Neural progenitor cell (in vitro differentiated cells): Measurements from ENCODE around the gene PLA2G4B. TPM values are rescaled to one million over a fixed set of nuclear protein-coding genes. Genes with fewer than 3 reads are reported as not detected.

ENCODE experiments used
- DNase-seq: peaks from one replicate; pipeline ENCODE4 v3.0.0-alpha.2; 2016; ENCODE audit warnings: low spot score
- H2AFZ ChIP-seq: fragments of 200-600 bp; sonication (generic); replicated peaks from 2 replicates; pipeline ENCODE4 v1.6.1; 2016; ENCODE audit warnings: antibody characterized with exemption
- H3F3A ChIP-seq: fragments of 200-600 bp; sonication (generic); 2 replicates; pipeline ENCODE4 v1.6.1; 2016; ENCODE audit warnings: antibody characterized with exemption, low read depth
- H3K27ac ChIP-seq: fragments of 200-600 bp; sonication (generic); 2 replicates; pipeline ENCODE4 v1.5.1; 2016; ENCODE audit warnings: mild to moderate bottlenecking
- H3K27me3 ChIP-seq: fragments of 200-600 bp; sonication (generic); 2 replicates; pipeline ENCODE4 v1.6.1; 2016; ENCODE audit warnings: mild to moderate bottlenecking, moderate library complexity
- H3K36me3 ChIP-seq: fragments of 200-600 bp; sonication (generic); 2 replicates; pipeline ENCODE4 v1.5.1; 2016
- H3K4me1 ChIP-seq: fragments of 200-600 bp; sonication (generic); 2 replicates; pipeline ENCODE4 v1.6.1; 2016; ENCODE audit warnings: mixed run types
- H3K4me2 ChIP-seq: fragments of 200-600 bp; sonication (generic); 2 replicates; pipeline ENCODE4 v1.6.1; 2016
- H3K4me3 ChIP-seq: fragments of 200-600 bp; sonication (generic); 2 replicates; pipeline ENCODE4 v1.5.1; 2016
- H3K79me2 ChIP-seq: fragments of 200-600 bp; sonication (generic); 2 replicates; pipeline ENCODE4 v1.6.1; 2016; ENCODE audit warnings: low read depth
- H3K9ac ChIP-seq: fragments of 200-600 bp; sonication (generic); 2 replicates; pipeline ENCODE4 v1.6.1; 2016
- H3K9me3 ChIP-seq: fragments of 200-600 bp; sonication (generic); 2 replicates; pipeline ENCODE4 v1.5.1; 2016; ENCODE audit warnings: low read depth
- H4K20me1 ChIP-seq: fragments of 200-600 bp; sonication (generic); 2 replicates; pipeline ENCODE4 v1.6.1; 2016; ENCODE audit warnings: low read depth
- H3K27ac Mint-ChIP-seq: 3 replicates; pipeline ENCODE4 v1.8.0; 2021; ENCODE audit warnings: mixed read lengths
- H3K27me3 Mint-ChIP-seq: 2 replicates; pipeline ENCODE4 v1.8.0; 2022; ENCODE audit warnings: low read depth, mild to moderate bottlenecking, inconsistent platforms, moderate library complexity, mixed read lengths; ENCODE audit not compliant: insufficient read depth
- H3K36me3 Mint-ChIP-seq: 3 replicates; pipeline ENCODE4 v1.8.0; 2021; ENCODE audit warnings: mixed read lengths
- H3K4me1 Mint-ChIP-seq: 3 replicates; pipeline ENCODE4 v1.8.0; 2021; ENCODE audit warnings: mixed read lengths
- H3K4me3 Mint-ChIP-seq: 3 replicates; pipeline ENCODE4 v1.8.0; 2021; ENCODE audit warnings: mild to moderate bottlenecking, moderate library complexity, mixed read lengths
- H3K9me3 Mint-ChIP-seq: 3 replicates; pipeline ENCODE4 v1.8.0; 2020; ENCODE audit warnings: mixed read lengths
- EZH2 ChIP-seq: fragments of 200-600 bp; sonication (generic); IDR thresholded peaks from 2 replicates; pipeline ENCODE4 v1.6.1; 2017; ENCODE audit warnings: antibody characterized with exemption, mild to moderate bottlenecking, moderate library complexity
- EZH2phosphoT487 ChIP-seq: fragments of 200-600 bp; sonication (generic); IDR thresholded peaks from 2 replicates; pipeline ENCODE4 v1.6.1; 2017; ENCODE audit warnings: antibody characterized with exemption
- total RNA-seq: library from RNA; depleted of rRNA; stranded (reverse); fragments of >200 nt; gene quantifications from 2 replicates; pipeline ENCODE4 v1.2.3, GENCODE V29; 2015; ENCODE audit warnings: low replicate concordance
- TF ChIP-seq, protein P1 (sequence below): fragments of 200-600 bp; sonication (generic); IDR thresholded peaks from 2 replicates; pipeline ENCODE4 v1.5.1; 2017; ENCODE audit warnings: antibody characterized with exemption, mild to moderate bottlenecking

The PLA2G4B gene
- total RNA-seq, 1 donor from 2014 or later, result 2.0 TPM

DNA sequence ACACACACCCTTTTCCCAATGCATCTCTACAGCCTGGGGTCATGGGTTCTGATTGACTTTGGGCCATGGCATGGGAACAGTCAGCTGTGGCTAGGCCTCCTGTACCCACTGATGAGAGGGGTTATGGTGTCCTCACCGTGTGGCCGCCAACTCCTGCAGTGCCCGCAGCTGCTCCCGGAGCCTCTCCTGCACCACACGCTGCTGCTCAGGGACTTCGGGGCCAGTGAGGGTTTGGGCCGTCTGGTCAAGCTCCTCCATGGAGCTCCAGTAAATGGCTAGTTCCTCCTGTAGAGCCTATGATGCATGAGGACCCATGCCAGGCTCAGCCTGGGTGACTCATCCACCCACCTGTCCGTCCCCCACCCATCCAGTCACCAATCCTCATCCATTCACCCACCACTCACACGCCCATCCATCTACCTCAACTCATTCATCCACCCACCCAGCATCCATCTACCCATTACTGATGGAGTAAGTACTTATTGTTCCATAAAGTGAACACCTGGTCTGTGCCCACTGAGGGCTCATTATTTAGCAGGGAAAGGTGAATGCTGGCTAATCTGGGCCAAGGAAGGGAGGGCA, 33.6 kb downstream of the PLA2G4B start:
- H3K4me1 Mint-ChIP-seq, result peaks cover 20% of the 10 kb centered on the region
- H3K36me3 ChIP-seq, result no peaks in the 10 kb centered on the region
- no peak for DNase-seq
- H3F3A ChIP-seq, result no peaks in the 10 kb centered on the region
- no peak overlapping the region for H3K4me2 ChIP-seq
- H3K27ac Mint-ChIP-seq, result peak overlapping the region; percentile 21
- no peaks in the 10 kb centered on the region for H3K9me3 ChIP-seq
- no peaks in the 10 kb centered on the region for H3K27me3 ChIP-seq
- H3K4me3 ChIP-seq, result no peak overlapping the region
- no peak overlapping the region for H3K27ac ChIP-seq
- no peaks in the 10 kb centered on the region for H3K9me3 Mint-ChIP-seq
- no peak overlapping the region for H3K4me3 Mint-ChIP-seq
- peaks cover 16% of the 10 kb centered on the region for H3K27me3 Mint-ChIP-seq
- no peak overlapping the region for H3K9ac ChIP-seq
- no peaks in the 10 kb centered on the region for H4K20me1 ChIP-seq
- H3K79me2 ChIP-seq, result no peaks in the 10 kb centered on the region
- no peaks in the 10 kb centered on the region for H3K36me3 Mint-ChIP-seq
- no peak overlapping the region for H2AFZ ChIP-seq
- H3K4me1 ChIP-seq, result no peaks in the 10 kb centered on the region
- TF ChIP-seq, protein P1, sequence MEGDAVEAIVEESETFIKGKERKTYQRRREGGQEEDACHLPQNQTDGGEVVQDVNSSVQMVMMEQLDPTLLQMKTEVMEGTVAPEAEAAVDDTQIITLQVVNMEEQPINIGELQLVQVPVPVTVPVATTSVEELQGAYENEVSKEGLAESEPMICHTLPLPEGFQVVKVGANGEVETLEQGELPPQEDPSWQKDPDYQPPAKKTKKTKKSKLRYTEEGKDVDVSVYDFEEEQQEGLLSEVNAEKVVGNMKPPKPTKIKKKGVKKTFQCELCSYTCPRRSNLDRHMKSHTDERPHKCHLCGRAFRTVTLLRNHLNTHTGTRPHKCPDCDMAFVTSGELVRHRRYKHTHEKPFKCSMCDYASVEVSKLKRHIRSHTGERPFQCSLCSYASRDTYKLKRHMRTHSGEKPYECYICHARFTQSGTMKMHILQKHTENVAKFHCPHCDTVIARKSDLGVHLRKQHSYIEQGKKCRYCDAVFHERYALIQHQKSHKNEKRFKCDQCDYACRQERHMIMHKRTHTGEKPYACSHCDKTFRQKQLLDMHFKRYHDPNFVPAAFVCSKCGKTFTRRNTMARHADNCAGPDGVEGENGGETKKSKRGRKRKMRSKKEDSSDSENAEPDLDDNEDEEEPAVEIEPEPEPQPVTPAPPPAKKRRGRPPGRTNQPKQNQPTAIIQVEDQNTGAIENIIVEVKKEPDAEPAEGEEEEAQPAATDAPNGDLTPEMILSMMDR, result no peak
- TF ChIP-seq EZH2phosphoT487 (no peak), EZH2 (no peak)

DNA sequence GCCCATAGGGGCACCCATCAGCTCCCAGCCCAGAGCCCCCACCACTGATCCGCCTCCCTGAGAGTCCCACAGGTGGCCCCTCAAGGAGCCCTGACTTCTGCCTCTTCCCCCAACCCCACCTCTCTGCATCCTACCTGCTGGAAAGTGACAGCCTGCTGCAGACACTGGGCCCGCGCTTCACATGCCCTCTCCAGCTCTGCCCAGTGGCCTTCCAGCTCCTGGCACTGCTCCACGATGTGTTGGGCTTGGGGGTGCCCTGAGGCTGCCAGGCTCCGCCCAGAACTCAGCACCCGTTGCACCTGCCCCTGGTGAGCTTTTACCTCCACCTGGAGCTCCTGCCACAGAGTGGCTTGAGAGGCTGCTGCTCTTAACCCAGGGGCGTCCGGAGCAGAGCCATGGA, 35.1 kb downstream of the PLA2G4B start:
- no peaks in the 10 kb centered on the region for H3K27me3 ChIP-seq
- Mint-ChIP-seq H3K4me1 (peaks cover 13% of the 10 kb centered on the region), H3K27ac (no peak overlapping the region), H3K36me3 (no peaks in the 10 kb centered on the region), H3K27me3 (peaks cover 8% of the 10 kb centered on the region), H3K4me3 (no peak overlapping the region), H3K9me3 (no peaks in the 10 kb centered on the region)
- H4K20me1 ChIP-seq, result no peaks in the 10 kb centered on the region
- no peaks in the 10 kb centered on the region for H3F3A ChIP-seq
- no peak overlapping the region for H3K4me3 ChIP-seq
- no peak for TF ChIP-seq EZH2
- TF ChIP-seq EZH2phosphoT487, result no peak
- TF ChIP-seq, protein P1, result no peak
- H3K79me2 ChIP-seq, result no peaks in the 10 kb centered on the region
- H3K27ac ChIP-seq, result no peak overlapping the region
- no peak overlapping the region for H2AFZ ChIP-seq
- no peaks in the 10 kb centered on the region for H3K36me3 ChIP-seq
- no peak overlapping the region for H3K9ac ChIP-seq
- no peaks in the 10 kb centered on the region for H3K4me1 ChIP-seq
- no peaks in the 10 kb centered on the region for H3K9me3 ChIP-seq
- no peak for DNase-seq
- no peak overlapping the region for H3K4me2 ChIP-seq

GRCh38 chr15:41874736-41875135, 36.1 kb downstream of the PLA2G4B start:
- no peaks in the 10 kb centered on the region for H3F3A ChIP-seq
- no peak overlapping the region for H3K4me3 ChIP-seq
- TF ChIP-seq EZH2phosphoT487, result no peak
- no peak for TF ChIP-seq EZH2
- TF ChIP-seq, protein P1, result no peak
- no peak overlapping the region for H3K27ac ChIP-seq
- peaks cover 9% of the 10 kb centered on the region for H3K27me3 Mint-ChIP-seq
- no peaks in the 10 kb centered on the region for H3K9me3 ChIP-seq
- peaks cover 7% of the 10 kb centered on the region for H3K27me3 ChIP-seq
- no peak overlapping the region for H3K27ac Mint-ChIP-seq
- no peaks in the 10 kb centered on the region for H3K9me3 Mint-ChIP-seq
- H3K4me1 ChIP-seq, result no peaks in the 10 kb centered on the region
- H3K4me2 ChIP-seq, result no peak overlapping the region
- H3K36me3 ChIP-seq, result no peaks in the 10 kb centered on the region
- no peaks in the 10 kb centered on the region for H3K79me2 ChIP-seq
- no peak overlapping the region for H3K9ac ChIP-seq
- no peak for DNase-seq
- no peaks in the 10 kb centered on the region for H4K20me1 ChIP-seq
- peaks cover 9% of the 10 kb centered on the region for H3K4me1 Mint-ChIP-seq
- no peaks in the 10 kb centered on the region for H3K36me3 Mint-ChIP-seq
- no peak overlapping the region for H3K4me3 Mint-ChIP-seq
- no peak overlapping the region for H2AFZ ChIP-seq
